KMS-11 (cell line): ENCODE measurements around the gene METAP1D.

Experiments
- H2AFZ ChIP-seq: fragments of 200-600 bp; sonication (generic); 2 replicates; pipeline ENCODE4 v1.6.1; 2016; ENCODE audit warnings: antibody characterized with exemption, mixed run types, low read depth
- H3K27ac ChIP-seq: fragments of 200-600 bp; sonication (generic); 2 replicates; pipeline ENCODE4 v1.6.1; 2016; ENCODE audit warnings: mild to moderate bottlenecking, mixed run types
- H3K27me3 ChIP-seq: fragments of 200-600 bp; sonication (generic); 2 replicates; pipeline ENCODE4 v1.6.1; 2017; ENCODE audit warnings: mild to moderate bottlenecking, low read depth, mixed run types, moderate library complexity; ENCODE audit not compliant: insufficient read depth
- H3K36me3 ChIP-seq: fragments of 200-600 bp; sonication (generic); 2 replicates; pipeline ENCODE4 v1.6.1; 2017; ENCODE audit warnings: mild to moderate bottlenecking, mixed run types; ENCODE audit not compliant: insufficient read depth
- H3K4me1 ChIP-seq: fragments of 200-600 bp; sonication (generic); 2 replicates; pipeline ENCODE4 v1.6.1; 2016; ENCODE audit warnings: mild to moderate bottlenecking, low read depth, mixed run types; ENCODE audit not compliant: poor library complexity, severe bottlenecking
- H3K4me2 ChIP-seq: fragments of 200-600 bp; sonication (generic); 2 replicates; pipeline ENCODE4 v1.7.0; 2016; ENCODE audit warnings: mild to moderate bottlenecking, mixed run types
- H3K4me3 ChIP-seq: fragments of 200-600 bp; sonication (generic); IDR thresholded peaks from 2 replicates; pipeline ENCODE4 v1.6.1; 2017; ENCODE audit warnings: low read depth, low read length, mixed read lengths; ENCODE audit not compliant: insufficient read depth
- H3K79me2 ChIP-seq: fragments of 200-600 bp; sonication (generic); 2 replicates; pipeline ENCODE4 v1.6.1; 2016; ENCODE audit warnings: low read depth, mixed run types; ENCODE audit not compliant: insufficient read depth
- H3K9ac ChIP-seq: fragments of 200-600 bp; sonication (generic); 2 replicates; pipeline ENCODE4 v1.6.1; 2016; ENCODE audit warnings: mild to moderate bottlenecking, mixed run types
- H4K20me1 ChIP-seq: fragments of 200-600 bp; sonication (generic); 2 replicates; pipeline ENCODE4 v1.6.1; 2016; ENCODE audit warnings: mild to moderate bottlenecking, mixed run types; ENCODE audit not compliant: insufficient read depth
- TF ChIP-seq, protein P1 (sequence below): fragments of 200-600 bp; sonication (generic); conservative IDR thresholded peaks from 2 replicates; pipeline ENCODE4 v1.6.1; 2017; ENCODE audit warnings: low read depth, mild to moderate bottlenecking, antibody characterized with exemption, low read length, moderate library complexity, mixed read lengths

Gene METAP1D

DNA sequence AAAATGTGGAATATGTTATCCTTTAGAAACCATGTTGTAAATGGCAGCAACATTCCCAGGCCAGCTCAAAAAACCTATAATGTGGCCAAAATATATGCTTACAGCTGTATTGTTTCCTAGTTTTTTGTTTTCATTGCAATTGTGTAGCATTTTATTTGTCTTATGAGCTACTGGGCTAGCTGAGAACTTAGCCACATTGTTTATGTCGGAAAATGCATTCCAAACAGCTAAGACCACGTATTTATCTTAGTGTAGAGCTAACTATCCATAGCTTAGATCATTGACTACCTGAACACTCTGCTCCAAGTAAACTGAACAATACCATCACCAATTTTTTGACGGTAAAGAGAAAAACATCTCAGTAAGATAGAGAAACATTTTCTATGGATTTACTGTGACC, 38.4 kb downstream of the METAP1D start:
- no peaks in the 10 kb centered on the region for H3K79me2 ChIP-seq
- H3K9ac ChIP-seq: no peak overlapping the region
- no peaks in the 10 kb centered on the region for H3K36me3 ChIP-seq
- no peak overlapping the region for H2AFZ ChIP-seq
- TF ChIP-seq, protein P1, sequence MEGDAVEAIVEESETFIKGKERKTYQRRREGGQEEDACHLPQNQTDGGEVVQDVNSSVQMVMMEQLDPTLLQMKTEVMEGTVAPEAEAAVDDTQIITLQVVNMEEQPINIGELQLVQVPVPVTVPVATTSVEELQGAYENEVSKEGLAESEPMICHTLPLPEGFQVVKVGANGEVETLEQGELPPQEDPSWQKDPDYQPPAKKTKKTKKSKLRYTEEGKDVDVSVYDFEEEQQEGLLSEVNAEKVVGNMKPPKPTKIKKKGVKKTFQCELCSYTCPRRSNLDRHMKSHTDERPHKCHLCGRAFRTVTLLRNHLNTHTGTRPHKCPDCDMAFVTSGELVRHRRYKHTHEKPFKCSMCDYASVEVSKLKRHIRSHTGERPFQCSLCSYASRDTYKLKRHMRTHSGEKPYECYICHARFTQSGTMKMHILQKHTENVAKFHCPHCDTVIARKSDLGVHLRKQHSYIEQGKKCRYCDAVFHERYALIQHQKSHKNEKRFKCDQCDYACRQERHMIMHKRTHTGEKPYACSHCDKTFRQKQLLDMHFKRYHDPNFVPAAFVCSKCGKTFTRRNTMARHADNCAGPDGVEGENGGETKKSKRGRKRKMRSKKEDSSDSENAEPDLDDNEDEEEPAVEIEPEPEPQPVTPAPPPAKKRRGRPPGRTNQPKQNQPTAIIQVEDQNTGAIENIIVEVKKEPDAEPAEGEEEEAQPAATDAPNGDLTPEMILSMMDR: no peak
- H3K4me1 ChIP-seq: no peaks in the 10 kb centered on the region
- H3K27me3 ChIP-seq: no peaks in the 10 kb centered on the region
- H3K27ac ChIP-seq: no peak overlapping the region
- no peak overlapping the region for H3K4me2 ChIP-seq
- H4K20me1 ChIP-seq: no peaks in the 10 kb centered on the region
- no peak overlapping the region for H3K4me3 ChIP-seq

DNA sequence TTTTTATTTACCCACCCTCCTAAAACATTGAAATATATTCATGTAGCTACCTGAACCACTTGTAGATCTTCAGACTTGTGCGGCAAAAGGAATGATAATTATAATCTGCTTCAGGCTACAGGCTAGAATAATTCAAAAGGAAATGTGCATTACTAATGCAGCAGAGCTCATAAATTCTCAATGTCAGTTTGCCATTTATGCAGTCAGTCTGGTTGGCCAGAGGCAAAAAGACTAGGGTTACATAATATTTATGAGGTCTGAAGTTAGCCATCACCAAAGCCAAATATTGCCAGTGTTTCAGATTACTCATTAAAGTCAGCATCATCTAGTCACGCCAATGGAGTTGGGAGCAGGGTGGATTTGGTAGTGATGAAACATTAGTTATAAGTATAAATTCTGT, 38.9 kb downstream of the METAP1D start:
- TF ChIP-seq, protein P1: no peak
- Histone ChIP-seq H3K36me3 (no peaks in the 10 kb centered on the region), H3K4me3 (no peak overlapping the region), H3K4me1 (no peaks in the 10 kb centered on the region), H4K20me1 (no peaks in the 10 kb centered on the region), H3K27me3 (no peaks in the 10 kb centered on the region), H3K9ac (no peak overlapping the region), H3K27ac (no peak overlapping the region), H3K79me2 (no peaks in the 10 kb centered on the region), H3K4me2 (no peak overlapping the region), H2AFZ (no peak overlapping the region)

- Histone ChIP-seq H3K9ac (no peak overlapping the region), H3K4me3 (no peak overlapping the region), H3K79me2 (no peaks in the 10 kb centered on the region), H2AFZ (no peak overlapping the region), H3K36me3 (no peaks in the 10 kb centered on the region), H3K27ac (no peak overlapping the region), H3K4me2 (no peak overlapping the region), H4K20me1 (no peaks in the 10 kb centered on the region), H3K27me3 (no peaks in the 10 kb centered on the region), H3K4me1 (no peaks in the 10 kb centered on the region)
- TF ChIP-seq, protein P1: no peak
Observed at GRCh38 chr2:172039011-172039704, 39.4 kb downstream of the METAP1D start.

GRCh38 chr2:172040311-172040710, 40.6 kb downstream of the METAP1D start:
- no peak overlapping the region for H2AFZ ChIP-seq
- H3K27me3 ChIP-seq: no peaks in the 10 kb centered on the region
- no peak overlapping the region for H3K27ac ChIP-seq
- TF ChIP-seq, protein P1: no peak
- H4K20me1 ChIP-seq: no peaks in the 10 kb centered on the region
- no peaks in the 10 kb centered on the region for H3K36me3 ChIP-seq
- H3K4me2 ChIP-seq: no peak overlapping the region
- H3K4me3 ChIP-seq: no peak overlapping the region
- no peaks in the 10 kb centered on the region for H3K4me1 ChIP-seq
- no peak overlapping the region for H3K9ac ChIP-seq
- H3K79me2 ChIP-seq: no peaks in the 10 kb centered on the region
